GM19438 (cell line): ENCODE results near the gene FHIT.

ENCODE experiments used
- ATAC-seq: cut with Tn5 transposase; IDR thresholded peaks from one replicate; pipeline ENCODE4 v1.9.1; 2021; ENCODE audit warnings: low read depth; ENCODE audit not compliant: unreplicated experiment

The FHIT gene

GRCh38 chr3:59845386-59845785 is 1405.9 kb downstream of the FHIT start:
- ATAC-seq: no peak

DNA sequence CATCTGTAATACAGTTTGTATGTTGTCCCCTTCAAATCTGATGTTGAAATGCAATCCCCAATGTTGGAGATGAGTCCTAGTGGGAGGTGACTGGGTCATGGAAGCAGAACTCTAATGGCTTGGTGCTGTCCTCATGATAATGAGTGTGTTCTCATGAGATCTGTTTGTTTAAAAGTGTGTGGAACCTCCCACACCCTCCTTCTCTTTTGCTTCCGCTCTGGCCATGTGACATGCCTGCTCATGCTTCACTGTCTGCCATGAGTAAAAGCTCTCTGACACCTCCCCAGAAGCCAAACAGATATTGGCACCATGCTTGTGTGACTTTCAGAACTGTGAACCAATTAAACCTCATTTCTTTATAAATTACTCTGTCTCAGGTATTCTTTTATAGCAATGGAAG is 1407.4 kb downstream of the FHIT start:
- no peak for ATAC-seq

DNA sequence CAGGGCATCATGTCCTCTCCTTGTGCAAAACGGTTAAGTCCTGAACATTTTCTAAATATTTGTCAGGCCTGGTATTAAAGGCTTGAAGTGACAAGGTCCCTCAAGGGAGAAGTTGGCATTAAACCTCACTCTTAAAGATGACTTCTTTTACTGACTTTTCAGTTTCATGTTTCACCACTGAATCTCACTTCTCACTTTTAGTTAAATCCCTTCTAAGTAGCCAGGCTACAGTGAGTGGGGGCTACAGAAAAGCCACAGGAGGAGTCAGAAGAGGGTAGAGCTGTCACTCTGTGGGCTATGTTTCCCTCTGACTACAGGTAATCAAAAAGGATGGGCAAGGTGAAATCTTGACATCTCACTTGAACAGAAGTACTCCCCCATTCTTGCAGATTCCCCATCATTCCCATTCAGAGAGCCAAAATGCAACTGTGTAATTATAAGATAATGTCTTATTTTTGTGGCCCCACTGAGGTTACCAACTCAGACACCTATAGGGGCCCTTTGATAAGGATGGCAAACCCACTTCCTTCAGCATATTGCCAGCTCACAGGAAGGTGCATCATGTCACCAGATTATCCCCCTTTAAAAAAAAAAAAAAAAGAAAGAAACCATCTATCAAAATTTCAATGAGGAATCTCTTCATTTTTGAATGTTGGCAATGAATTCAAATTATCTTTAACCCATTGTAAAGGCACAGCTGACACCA is 1411.3 kb downstream of the FHIT start:
- ATAC-seq: peak; percentile 82

DNA sequence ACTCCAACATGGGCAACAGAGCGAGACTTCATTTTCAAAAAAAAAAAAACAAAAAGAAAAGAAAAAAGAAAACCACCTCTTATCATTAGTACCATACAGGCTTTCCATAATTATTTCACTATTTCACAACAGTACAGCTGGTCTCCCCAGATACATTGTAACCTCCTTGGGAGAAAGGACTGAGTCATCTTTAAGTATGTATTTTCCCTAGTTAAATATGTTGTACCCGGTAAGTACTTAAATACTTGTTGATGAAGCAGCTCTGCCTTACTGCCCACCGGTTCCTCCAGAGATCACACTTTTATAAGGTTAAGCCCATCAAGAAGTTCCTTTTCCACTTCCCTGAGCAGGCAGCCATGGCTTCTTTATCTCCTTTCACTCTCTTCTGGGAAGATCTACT is 1412.0 kb downstream of the FHIT start:
- ATAC-seq: no peak

DNA sequence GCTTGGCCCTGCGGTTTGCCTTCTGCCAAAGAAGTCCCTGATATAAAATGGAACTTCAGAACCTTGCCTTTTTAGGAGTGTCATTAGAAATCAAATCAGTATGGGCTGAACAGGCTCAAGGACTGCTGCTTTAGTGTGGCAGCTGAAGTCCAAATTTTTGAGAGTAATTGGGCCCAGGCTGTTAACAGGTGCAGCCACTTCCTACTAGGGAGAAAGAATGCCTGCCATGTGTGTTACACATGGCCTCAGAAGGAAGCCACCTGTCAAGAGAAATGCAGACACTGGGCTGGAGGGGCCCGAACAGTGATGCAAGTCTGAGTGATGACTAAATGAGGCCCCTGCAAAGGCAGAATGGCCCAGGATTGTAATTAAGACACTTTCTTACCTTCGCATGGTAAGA is 1414.7 kb downstream of the FHIT start:
- no peak for ATAC-seq

GRCh38 chr3:59832702-59833101 is 1418.5 kb downstream of the FHIT start:
- no peak for ATAC-seq

DNA sequence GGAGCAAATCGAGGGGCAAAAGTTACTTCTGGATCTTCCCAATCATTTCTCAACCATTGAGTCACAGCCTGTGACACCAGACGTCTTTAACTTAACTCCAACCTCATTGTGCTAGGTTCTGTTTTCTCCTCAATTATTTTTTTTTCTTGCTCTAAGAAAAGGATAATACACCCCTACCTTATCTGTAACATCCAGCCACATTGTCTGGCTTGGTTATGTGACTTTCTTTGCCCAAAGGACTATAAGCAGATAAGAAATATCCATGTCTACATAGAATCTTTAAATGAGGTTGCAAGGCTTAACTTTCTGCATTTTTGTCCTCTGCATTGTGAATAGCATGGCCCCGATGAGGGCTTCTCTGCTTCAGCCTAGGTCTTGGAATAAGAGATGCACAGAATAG is 1419.0 kb downstream of the FHIT start:
- ATAC-seq: no peak

GRCh38 chr3:59831394-59831793 is 1419.9 kb downstream of the FHIT start:
- no peak for ATAC-seq

DNA sequence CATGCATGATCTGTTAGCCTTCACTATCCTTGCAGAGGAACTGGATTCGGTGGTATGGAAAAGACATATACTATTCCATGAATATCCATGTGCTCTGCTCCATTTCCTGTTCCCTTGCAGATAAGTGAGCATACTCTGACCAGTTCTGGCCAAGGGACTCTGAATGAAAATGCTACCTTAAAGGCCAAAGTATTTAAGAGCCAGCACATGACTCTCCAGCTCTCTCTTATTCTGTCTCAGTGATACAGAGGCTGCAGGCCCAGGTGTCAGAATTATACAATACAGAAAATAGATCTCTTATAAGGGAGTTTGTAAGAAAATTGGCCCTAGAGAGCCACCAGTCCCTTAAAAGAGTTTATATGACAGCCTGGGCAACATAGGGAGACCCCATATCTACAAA is 1421.7 kb downstream of the FHIT start:
- ATAC-seq: no peak

DNA sequence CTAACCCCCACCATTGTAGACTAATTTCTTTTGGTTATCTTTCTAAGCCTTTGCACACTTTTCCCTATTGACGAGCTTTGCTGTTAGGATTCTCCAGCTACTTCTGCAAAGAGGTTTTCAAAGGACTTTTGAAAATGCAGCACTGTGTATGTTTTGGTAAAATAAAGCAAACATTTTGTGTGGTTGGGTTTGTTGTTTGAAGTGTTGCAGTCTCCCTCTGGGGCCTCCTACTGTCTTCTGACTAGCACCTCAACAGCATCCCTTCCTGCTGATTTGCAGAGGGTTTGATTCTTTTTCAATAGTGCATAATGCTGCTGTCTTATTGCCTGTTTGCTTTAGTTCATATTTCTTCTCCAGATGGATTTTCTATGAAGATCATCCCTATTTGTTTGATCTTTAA is 1426.4 kb downstream of the FHIT start:
- no peak for ATAC-seq

DNA sequence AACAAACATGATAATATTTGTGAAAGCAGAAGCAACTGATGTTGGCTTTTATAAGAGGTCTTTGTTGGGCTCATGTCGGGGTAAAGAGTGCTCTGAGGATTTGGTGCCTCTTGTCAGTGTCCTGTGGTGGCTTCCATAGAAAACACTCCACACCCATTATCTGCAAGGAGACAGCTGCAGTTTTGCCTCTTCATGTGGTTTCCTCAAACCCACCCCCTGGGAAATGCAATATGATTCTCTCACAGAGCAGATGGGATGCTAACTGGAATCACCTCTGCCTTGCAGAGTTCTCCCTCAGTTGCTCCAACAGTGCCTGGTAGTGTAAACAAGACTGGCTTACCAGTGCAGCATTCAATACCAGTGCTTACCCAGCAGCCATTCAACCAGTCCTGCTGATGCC is 1430.0 kb downstream of the FHIT start:
- no peak for ATAC-seq

- no peak for ATAC-seq
These were observed 1430.8 kb downstream of the FHIT start for GRCh38 chr3:59820352-59820934.

DNA sequence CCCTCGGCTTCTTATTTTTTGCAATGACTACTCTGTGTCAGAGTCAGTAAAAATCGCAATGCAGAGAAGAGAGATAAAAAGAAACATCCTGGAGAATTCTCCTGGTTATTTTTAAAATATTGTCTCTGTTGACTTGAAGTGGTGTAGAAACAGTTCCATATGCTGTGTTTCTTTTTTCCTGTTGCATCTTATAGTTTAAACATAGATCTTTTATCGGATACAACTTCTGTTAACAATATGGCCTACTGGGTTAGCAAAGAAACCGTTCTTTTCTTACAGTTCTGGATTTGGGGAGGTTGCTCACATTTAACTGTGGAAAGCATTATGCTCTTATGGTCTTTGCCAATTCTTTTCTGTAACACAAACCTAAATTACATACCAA is 1432.3 kb downstream of the FHIT start:
- no peak for ATAC-seq

DNA sequence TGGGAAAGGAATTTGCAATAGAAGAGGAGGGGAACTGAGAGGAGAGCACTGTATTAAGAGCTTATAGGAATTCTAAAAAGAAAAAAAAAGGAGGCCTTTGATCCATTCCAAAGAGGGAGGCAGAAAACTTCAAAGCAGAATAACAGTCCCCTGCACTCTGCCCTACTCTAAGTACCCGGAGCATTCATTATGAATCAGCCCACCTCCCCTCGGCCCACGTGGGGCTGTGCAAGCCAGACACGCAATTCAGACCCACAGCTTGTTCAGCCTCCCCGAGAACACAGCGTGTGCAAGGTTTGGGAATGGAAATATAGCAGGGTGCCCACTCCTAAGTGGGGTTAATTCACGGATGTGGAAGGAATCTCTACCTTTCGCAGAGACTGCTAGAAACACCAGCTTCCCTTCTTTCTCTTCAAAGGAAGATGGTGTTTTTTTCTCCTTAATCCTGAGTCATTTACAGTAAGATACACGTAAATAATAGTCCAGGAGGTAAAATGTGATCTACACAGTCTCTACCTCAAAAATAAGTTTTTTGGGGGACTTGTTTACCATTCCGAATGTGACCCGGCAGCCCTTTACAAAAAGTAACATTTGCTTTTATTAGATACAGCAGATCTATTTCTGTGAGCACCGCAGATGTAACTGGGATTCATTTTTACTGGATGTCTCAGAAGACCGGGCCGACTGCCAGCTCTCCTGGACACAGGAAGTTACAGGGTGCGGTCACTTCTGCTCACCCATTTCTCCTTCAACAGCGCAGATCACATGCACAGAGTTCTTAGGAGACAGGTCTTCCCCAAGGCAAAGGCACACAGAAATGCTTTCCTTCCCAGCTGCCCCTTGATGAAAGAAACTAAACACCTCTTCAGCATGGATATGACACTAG is 1433.0 kb downstream of the FHIT start:
- no peak for ATAC-seq

GRCh38 chr3:59817511-59817910 is 1433.7 kb downstream of the FHIT start:
- ATAC-seq: no peak

DNA sequence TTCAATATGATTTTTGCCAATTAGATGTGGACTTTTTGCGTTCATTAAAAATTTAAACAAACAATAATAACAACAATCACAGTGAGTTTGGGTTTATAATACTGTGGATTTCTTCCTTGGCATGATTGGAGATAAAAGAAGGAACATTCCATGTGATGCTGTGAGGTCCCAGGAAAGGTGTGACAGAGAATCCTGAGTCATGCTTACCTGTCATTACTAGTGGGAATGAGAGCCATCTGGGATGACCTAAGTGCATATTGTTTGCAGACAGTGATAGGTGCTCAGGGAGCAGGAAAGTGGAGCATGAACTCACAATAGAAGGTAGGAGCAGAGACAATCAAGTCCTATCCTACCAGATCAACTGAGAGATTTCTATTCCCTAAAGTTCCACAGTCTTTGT is 1434.9 kb downstream of the FHIT start:
- no peak for ATAC-seq

GRCh38 chr3:59813148-59813538 is 1438.1 kb downstream of the FHIT start:
- ATAC-seq: no peak

DNA sequence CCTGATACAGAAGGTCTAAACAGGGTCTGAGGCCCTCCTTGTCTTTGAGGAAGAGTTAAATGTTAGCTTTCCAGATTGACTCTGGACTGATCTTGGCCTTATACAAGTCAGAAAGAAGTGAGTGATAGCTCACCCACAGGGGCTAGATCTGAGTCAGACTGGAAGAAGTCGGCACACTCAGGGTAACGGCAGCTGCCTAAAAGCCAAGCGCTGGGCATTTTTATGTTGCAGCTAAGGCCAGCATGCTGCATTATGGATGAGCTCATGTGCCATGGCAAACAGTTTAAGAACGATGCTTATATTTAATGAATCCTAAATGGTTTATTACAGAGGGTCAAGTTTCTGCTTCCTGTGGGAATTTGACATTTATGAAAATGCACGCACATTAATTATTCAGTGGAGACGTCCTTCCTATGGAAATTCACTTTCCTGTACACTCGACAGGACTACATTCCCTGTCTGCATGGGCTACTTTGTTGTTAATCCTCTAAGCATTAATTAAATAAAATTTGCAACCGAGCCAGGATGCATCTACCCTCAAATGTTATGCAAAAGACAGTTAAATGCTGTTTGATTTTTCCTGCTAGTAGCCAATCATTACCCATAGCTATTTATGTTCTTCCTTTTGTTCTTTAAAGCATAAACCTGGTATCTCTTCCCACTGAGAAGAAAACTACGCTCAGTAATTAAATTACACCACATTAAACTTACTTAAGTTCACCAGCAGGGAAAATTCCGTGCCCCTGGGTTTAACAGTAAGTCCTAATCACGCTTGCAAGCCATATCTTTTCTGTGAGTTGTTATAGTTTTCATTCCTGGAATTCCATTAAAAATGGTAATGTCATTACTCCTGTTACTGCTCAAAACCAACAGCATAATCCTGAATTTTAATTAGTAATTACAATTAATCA is 1438.8 kb downstream of the FHIT start:
- no peak for ATAC-seq

GRCh38 chr3:59811160-59811559 is 1440.1 kb downstream of the FHIT start:
- no peak for ATAC-seq

GRCh38 chr3:59810606-59811005 is 1440.6 kb downstream of the FHIT start:
- no peak for ATAC-seq
